Testis (tissue), 3 donors: ENCODE measurements around the gene ZNF160. TPM values are rescaled to one million over a fixed set of nuclear protein-coding genes. Genes with fewer than 3 reads are reported as not detected.
"Not testable (repeated sequence)": the region's sequence is repeated elsewhere in the genome, so short reads cannot be mapped to it uniquely, and the experiment has no call there.

Experiments used
- DNase-seq: peaks from one replicate; pipeline ENCODE4 v3.0.0-alpha.2; 2019
- H3K27ac ChIP-seq, 2 donors: fragments of 200-600 bp; sonication (generic); one replicate each; pipeline ENCODE4 v1.5.1; 2019
- H3K27me3 ChIP-seq: fragments of 200-600 bp; sonication (generic); one replicate; pipeline ENCODE4 v1.5.1; 2019
- H3K36me3 ChIP-seq: fragments of 200-600 bp; sonication (generic); one replicate; pipeline ENCODE4 v1.5.1; 2017; ENCODE audit warnings: low read depth; ENCODE audit errors: missing control alignments
- H3K4me1 ChIP-seq: fragments of 200-600 bp; sonication (generic); one replicate; pipeline ENCODE4 v1.5.1; 2019
- H3K4me3 ChIP-seq, 2 donors: fragments of 200-600 bp; sonication (generic); one replicate each; pipeline ENCODE4 v1.5.1; 2017 to 2019
- H3K9me3 ChIP-seq: fragments of 200-600 bp; sonication (generic); one replicate; pipeline ENCODE4 v1.5.1; 2017
- CTCF ChIP-seq, 3 experiments: fragments of 450-650 bp in 2 of 3; fragments of 200-600 bp in 1 of 3; sonication (generic) in 1 of 3; IDR thresholded peaks; one replicate each; pipeline ENCODE4 v1.5.1; 2016 to 2019; ENCODE audit warnings: antibody characterized with exemption in 3 of 3, mild to moderate bottlenecking in 2 of 3, moderate library complexity in 1 of 3
- POLR2A ChIP-seq: fragments of 450-650 bp; IDR thresholded peaks from one replicate; pipeline ENCODE4 v1.6.1; 2017; ENCODE audit warnings: antibody characterized with exemption, mild to moderate bottlenecking, moderate library complexity
- WGBS, 2 donors: methylation state at CpG; one replicate each; pipeline ENCODE4 v1.1.5; 2018; 5-methylcytosine and 5-hydroxymethylcytosine counted together
- intact Hi-C: fragments of 100-400 bp; cut with DNase I; formaldehyde crosslinking; loops from one replicate; pipeline ENCODE4 v1.15.1; 2023; ENCODE audit warnings: low total_unique reads
- polyA plus RNA-seq: library from polyadenylated mRNA; stranded (reverse); fragments of 350-450 nt; fragmentation: Illumina TruSeq; extraction: RNeasy Lipid Tissue Mini Kit (QIAGEN cat#74804); gene quantifications from one replicate; pipeline ENCODE4 v1.2.3, GENCODE V29; 2014; ENCODE audit warnings: low read depth, low replicate concordance; ENCODE audit not compliant: insufficient read depth
- total RNA-seq, 2 donors: library from RNA; depleted of rRNA; stranded (reverse); fragments of >200 nt; gene quantifications; one replicate each; pipeline ENCODE4 v1.2.3, GENCODE V29; 2016

Gene ZNF160
- total and polyA plus RNA-seq, 3 donors from 2014 or later = 30.1 to 113 (median 113) TPM

DNA sequence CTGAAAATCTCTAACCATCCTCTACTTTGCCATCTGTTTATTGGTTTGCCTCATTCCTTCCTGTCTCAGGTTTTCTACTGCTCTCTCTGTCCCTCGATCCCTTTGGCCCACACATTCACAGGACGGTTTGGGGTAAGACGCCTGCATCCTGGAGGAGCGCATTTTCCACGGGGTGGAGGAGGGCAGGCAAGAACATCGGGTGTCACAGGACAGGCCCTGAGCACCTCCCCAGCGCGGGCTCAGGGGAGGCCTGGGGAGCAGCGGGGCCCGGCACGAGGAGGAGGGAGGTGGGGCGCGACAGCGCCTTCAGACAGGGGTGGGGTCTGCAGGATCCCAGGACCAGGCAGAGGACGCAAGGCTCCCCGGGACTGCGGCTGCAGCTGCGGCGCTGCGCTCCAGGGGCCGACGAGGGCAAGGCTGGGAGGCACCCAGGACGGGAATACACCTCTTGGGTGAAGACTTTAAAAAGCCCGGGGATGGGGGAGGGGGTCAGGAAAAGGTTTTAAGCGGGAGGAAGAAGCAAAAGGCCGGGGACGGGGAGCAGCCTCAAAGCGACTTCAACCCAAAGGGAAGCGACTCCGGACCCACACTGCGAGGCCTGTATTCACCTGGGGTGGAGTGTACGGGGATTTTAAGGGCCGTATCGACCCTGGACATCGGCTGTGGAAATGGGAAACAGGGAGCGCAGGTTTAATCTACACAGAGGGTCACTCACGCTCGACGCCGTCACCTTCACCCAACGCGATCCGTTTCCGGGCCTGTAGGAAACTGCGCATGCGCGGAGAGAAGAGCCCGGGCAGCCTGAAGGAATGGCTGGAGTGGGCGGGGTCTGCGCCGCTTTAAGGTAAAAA lies 29.1 kb upstream of the ZNF160 start, which contains the start of gene ZNF415:
Gene ZNF415, minus strand, starts transcription at position 770 of the 851 bp plus-strand sequence. CDS start 10,234 bp downstream, outside the sequence.
- no peaks in the 10 kb centered on the region for H3K36me3 ChIP-seq
- H3K9me3 ChIP-seq = no peaks in the 10 kb centered on the region
- H3K4me1 ChIP-seq = peaks cover 9% of the 10 kb centered on the region
- TF ChIP-seq POLR2A (no peak), CTCF (IDR thresholded peaks at IDR 0.05) (no peak)
- H3K4me3 ChIP-seq = peak within 1 kb of the TSS; percentile 73 to 74
- 1% methylated on average over 32 to 50 of the region's 51 CpGs for WGBS, 2 donors
- H3K27me3 ChIP-seq = no peaks in the 10 kb centered on the region
- intact Hi-C loops = no loop called here
- H3K27ac ChIP-seq = peak within 1 kb of the TSS; percentile 3 to 70
- peak; percentile 91 for DNase-seq

- TF ChIP-seq POLR2A (no peak), CTCF (IDR thresholded peaks at IDR 0.05) (no peak)
- Histone ChIP-seq H3K4me1 (peaks cover 9% of the 10 kb centered on the region), H3K9me3 (no peaks in the 10 kb centered on the region), H3K27ac (peak overlapping the region; percentile 3 to 70), H3K36me3 (no peaks in the 10 kb centered on the region), H3K4me3 (peak overlapping the region; percentile 73 to 74), H3K27me3 (no peaks in the 10 kb centered on the region)
- WGBS, 2 donors = 19 to 24% methylated on average over 6 of the region's 6 CpGs
- peak; percentile 60 for DNase-seq
- intact Hi-C loops = no loop called here
Observed at GRCh38 chr19:53131727-53132126, 28.5 kb upstream of the ZNF160 start.

DNA sequence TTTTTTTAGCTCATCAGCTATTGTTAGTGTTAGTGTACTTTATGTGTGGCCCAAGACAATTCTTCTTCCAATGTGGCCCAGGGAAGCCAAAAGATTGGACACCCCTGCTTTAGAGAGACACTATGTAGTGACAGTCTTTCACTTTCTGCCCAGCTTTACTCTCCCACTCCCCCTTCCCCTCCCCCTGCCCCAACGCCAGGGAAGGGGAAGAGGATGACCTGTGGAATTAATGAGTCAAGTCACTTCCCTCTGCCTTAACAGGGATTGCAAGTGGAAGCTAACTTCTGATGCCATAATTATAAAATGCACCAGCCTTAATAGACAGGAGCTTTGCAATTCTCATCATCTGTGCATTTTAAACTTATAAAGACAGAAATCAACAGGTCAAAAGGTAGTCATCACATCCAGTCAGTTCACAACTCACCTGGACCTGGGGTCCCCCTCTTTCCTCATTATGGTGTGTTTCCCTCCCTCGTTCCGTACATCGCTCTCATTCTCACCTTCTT lies 27.9 kb upstream of the ZNF160 start:
- intact Hi-C loops = no loop called here
- no peak for DNase-seq
- WGBS, 2 donors = 52 to 59% methylated on average over 4 of the region's 4 CpGs
- Histone ChIP-seq H3K27ac (peak overlapping the region in 1 of 2 donors; percentile 70), H3K27me3 (no peaks in the 10 kb centered on the region), H3K4me1 (peaks cover 9% of the 10 kb centered on the region), H3K36me3 (no peaks in the 10 kb centered on the region), H3K9me3 (no peaks in the 10 kb centered on the region), H3K4me3 (no peak overlapping the region)
- TF ChIP-seq CTCF (IDR thresholded peaks at IDR 0.05) (no peak), POLR2A (no peak)

GRCh38 chr19:53130506-53130905 lies 27.3 kb upstream of the ZNF160 start:
- Histone ChIP-seq H3K4me1 (peaks cover 9% of the 10 kb centered on the region), H3K4me3 (no peak overlapping the region), H3K27me3 (no peaks in the 10 kb centered on the region), H3K27ac (no peak overlapping the region), H3K9me3 (no peaks in the 10 kb centered on the region), H3K36me3 (no peaks in the 10 kb centered on the region)
- DNase-seq = no peak
- WGBS, 2 donors = 64 to 67% methylated on average over 7 of the region's 7 CpGs
- no peak for TF ChIP-seq CTCF (IDR thresholded peaks at IDR 0.05)
- intact Hi-C loops = no loop called here

DNA sequence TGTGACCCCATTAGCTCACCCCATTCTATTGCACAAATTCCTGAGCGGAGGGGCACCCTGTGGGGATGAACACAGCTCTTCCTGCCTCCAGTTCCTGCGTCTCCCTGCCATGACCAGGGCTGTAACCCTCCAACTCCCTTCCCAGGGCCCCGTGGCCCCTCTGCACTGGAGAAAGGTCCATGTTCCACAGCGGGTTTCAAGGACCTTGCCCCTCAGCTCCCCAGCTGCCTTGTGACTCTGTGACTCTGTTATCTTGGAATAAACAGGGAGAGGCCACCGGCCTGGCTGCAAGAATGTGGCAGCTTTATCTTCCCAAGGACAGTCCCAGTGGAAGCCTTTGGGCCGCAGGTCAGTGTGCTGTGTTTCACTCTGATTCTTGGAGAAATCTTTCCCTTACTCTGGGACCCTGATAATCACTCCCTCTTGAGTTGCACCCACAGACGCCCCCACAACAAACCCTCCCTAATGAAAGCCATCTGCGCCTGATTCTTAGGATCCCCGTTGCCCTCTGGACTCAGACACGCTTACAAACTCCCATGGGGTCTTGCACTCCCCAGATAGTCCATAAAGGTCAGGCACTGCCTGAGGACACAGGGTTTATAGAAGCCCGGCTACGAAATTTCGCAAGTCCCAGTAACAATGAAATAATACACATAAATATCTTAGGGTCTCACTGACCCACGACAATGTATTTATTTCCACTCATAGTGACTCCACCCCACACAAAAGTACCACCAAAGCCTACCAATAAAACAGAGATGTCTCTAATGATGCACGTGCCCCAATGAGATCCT lies 23.7 kb upstream of the ZNF160 start:
- H3K27ac ChIP-seq, intact Hi-C loops: not testable (repeated sequence)

More for the DNA sequence above, 23.7 kb upstream of the ZNF160 start:
- H3K36me3 ChIP-seq, H3K4me3 ChIP-seq, DNase-seq, H3K9me3 ChIP-seq, H3K27me3 ChIP-seq: not testable (repeated sequence)
- peaks cover 16% of the 10 kb centered on the region for H3K4me1 ChIP-seq
- 39 to 59% methylated on average over 7 to 9 of the region's 15 CpGs for WGBS, 2 donors
